ENCODE results near the gene SLC6A2. TPM values are rescaled to one million over a fixed set of nuclear protein-coding genes. Genes with fewer than 3 reads are reported as not detected.

SLC6A2 gene
- polyA plus RNA-seq, 1 donor = 0.12 TPM

- no peaks in the 10 kb centered on the region for H3K4me1 ChIP-seq (ENCODE audit: control insufficient read depth, insufficient read depth, low read length)
- WGBS (ENCODE audit: insufficient coverage, low lambda C conversion rate) = 93% methylated on average over 3 of the region's 26 CpGs
- no peak overlapping the region for H3K4me3 ChIP-seq (ENCODE audit: low read length)
- no peaks in the 10 kb centered on the region for H3K27me3 ChIP-seq (ENCODE audit: control insufficient read depth, insufficient read depth, low read length)
- H3K36me3 ChIP-seq (ENCODE audit: control insufficient read depth, insufficient read depth, low read length) = no peaks in the 10 kb centered on the region
- DNase-seq = no peak
- no peaks in the 10 kb centered on the region for H3K9me3 ChIP-seq (ENCODE audit: control insufficient read depth, low read depth, low read length)
- H3K27ac ChIP-seq (ENCODE audit: low read length) = no peak overlapping the region
Observed at GRCh38 chr16:55671206-55671973, 15.6 kb downstream of the SLC6A2 start.

- H3K9me3 ChIP-seq (ENCODE audit: control insufficient read depth, low read depth, low read length) = no peaks in the 10 kb centered on the region
- WGBS (ENCODE audit: insufficient coverage, low lambda C conversion rate) = 100% methylated on average over 2 of the region's 10 CpGs
- no peak overlapping the region for H3K4me3 ChIP-seq (ENCODE audit: low read length)
- no peaks in the 10 kb centered on the region for H3K36me3 ChIP-seq (ENCODE audit: control insufficient read depth, insufficient read depth, low read length)
- H3K27ac ChIP-seq (ENCODE audit: low read length) = no peak overlapping the region
- H3K4me1 ChIP-seq (ENCODE audit: control insufficient read depth, insufficient read depth, low read length) = no peaks in the 10 kb centered on the region
- DNase-seq = no peak
- H3K27me3 ChIP-seq (ENCODE audit: control insufficient read depth, insufficient read depth, low read length) = no peaks in the 10 kb centered on the region
Observed at GRCh38 chr16:55671974-55672280, 16.1 kb downstream of the SLC6A2 start.

GRCh38 chr16:55672471-55672870 lies 16.7 kb downstream of the SLC6A2 start:
- Histone ChIP-seq H3K9me3 (ENCODE audit: control insufficient read depth, low read depth, low read length) (no peaks in the 10 kb centered on the region), H3K27me3 (ENCODE audit: control insufficient read depth, insufficient read depth, low read length) (no peaks in the 10 kb centered on the region), H3K36me3 (ENCODE audit: control insufficient read depth, insufficient read depth, low read length) (no peaks in the 10 kb centered on the region), H3K4me3 (ENCODE audit: low read length) (no peak overlapping the region), H3K27ac (ENCODE audit: low read length) (no peak overlapping the region), H3K4me1 (ENCODE audit: control insufficient read depth, insufficient read depth, low read length) (no peaks in the 10 kb centered on the region)
- WGBS (ENCODE audit: insufficient coverage, low lambda C conversion rate) = 80% methylated on average over 2 of the region's 6 CpGs
- DNase-seq = no peak

GRCh38 chr16:55678161-55678821 lies 22.5 kb downstream of the SLC6A2 start:
- no peak overlapping the region for H3K4me3 ChIP-seq (ENCODE audit: low read length)
- H3K9me3 ChIP-seq (ENCODE audit: control insufficient read depth, low read depth, low read length) = no peaks in the 10 kb centered on the region
- H3K27ac ChIP-seq (ENCODE audit: low read length) = no peak overlapping the region
- H3K36me3 ChIP-seq (ENCODE audit: control insufficient read depth, insufficient read depth, low read length) = no peaks in the 10 kb centered on the region
- no peaks in the 10 kb centered on the region for H3K4me1 ChIP-seq (ENCODE audit: control insufficient read depth, insufficient read depth, low read length)
- DNase-seq = no peak
- H3K27me3 ChIP-seq (ENCODE audit: control insufficient read depth, insufficient read depth, low read length) = no peaks in the 10 kb centered on the region
- WGBS (ENCODE audit: insufficient coverage, low lambda C conversion rate) = no CpG with 5 or more reads among the region's 7 CpGs

GRCh38 chr16:55682086-55682485 lies 26.3 kb downstream of the SLC6A2 start:
- Histone ChIP-seq H3K27me3 (ENCODE audit: control insufficient read depth, insufficient read depth, low read length) (no peaks in the 10 kb centered on the region), H3K4me3 (ENCODE audit: low read length) (no peak overlapping the region), H3K4me1 (ENCODE audit: control insufficient read depth, insufficient read depth, low read length) (no peaks in the 10 kb centered on the region), H3K27ac (ENCODE audit: low read length) (no peak overlapping the region), H3K9me3 (ENCODE audit: control insufficient read depth, low read depth, low read length) (no peaks in the 10 kb centered on the region), H3K36me3 (ENCODE audit: control insufficient read depth, insufficient read depth, low read length) (no peaks in the 10 kb centered on the region)
- DNase-seq = no peak
- WGBS (ENCODE audit: insufficient coverage, low lambda C conversion rate) = no CpG with 5 or more reads among the region's 7 CpGs

- Histone ChIP-seq H3K4me3 (ENCODE audit: low read length) (no peak overlapping the region), H3K9me3 (ENCODE audit: control insufficient read depth, low read depth, low read length) (no peaks in the 10 kb centered on the region), H3K27ac (ENCODE audit: low read length) (no peak overlapping the region), H3K36me3 (ENCODE audit: control insufficient read depth, insufficient read depth, low read length) (no peaks in the 10 kb centered on the region), H3K27me3 (ENCODE audit: control insufficient read depth, insufficient read depth, low read length) (peaks cover 4% of the 10 kb centered on the region), H3K4me1 (ENCODE audit: control insufficient read depth, insufficient read depth, low read length) (no peaks in the 10 kb centered on the region)
- no CpG with 5 or more reads among the region's 1 CpG for WGBS (ENCODE audit: insufficient coverage, low lambda C conversion rate)
- DNase-seq = no peak
Observed at GRCh38 chr16:55685973-55686372, 30.2 kb downstream of the SLC6A2 start.

GRCh38 chr16:55686671-55687070 lies 30.9 kb downstream of the SLC6A2 start:
- Histone ChIP-seq H3K27ac (ENCODE audit: low read length) (no peak overlapping the region), H3K4me3 (ENCODE audit: low read length) (no peak overlapping the region), H3K36me3 (ENCODE audit: control insufficient read depth, insufficient read depth, low read length) (no peaks in the 10 kb centered on the region), H3K27me3 (ENCODE audit: control insufficient read depth, insufficient read depth, low read length) (peaks cover 4% of the 10 kb centered on the region), H3K9me3 (ENCODE audit: control insufficient read depth, low read depth, low read length) (no peaks in the 10 kb centered on the region), H3K4me1 (ENCODE audit: control insufficient read depth, insufficient read depth, low read length) (no peaks in the 10 kb centered on the region)
- 100% methylated on average over 1 of the region's 1 CpG for WGBS (ENCODE audit: insufficient coverage, low lambda C conversion rate)
- DNase-seq = no peak

- H3K27me3 ChIP-seq (ENCODE audit: control insufficient read depth, insufficient read depth, low read length) = peaks cover 4% of the 10 kb centered on the region
- no peaks in the 10 kb centered on the region for H3K36me3 ChIP-seq (ENCODE audit: control insufficient read depth, insufficient read depth, low read length)
- no peak overlapping the region for H3K27ac ChIP-seq (ENCODE audit: low read length)
- H3K4me1 ChIP-seq (ENCODE audit: control insufficient read depth, insufficient read depth, low read length) = no peaks in the 10 kb centered on the region
- no peak overlapping the region for H3K4me3 ChIP-seq (ENCODE audit: low read length)
- no CpG with 5 or more reads among the region's 2 CpGs for WGBS (ENCODE audit: insufficient coverage, low lambda C conversion rate)
- no peaks in the 10 kb centered on the region for H3K9me3 ChIP-seq (ENCODE audit: control insufficient read depth, low read depth, low read length)
- DNase-seq = no peak
Observed at GRCh38 chr16:55687802-55688201, 32.0 kb downstream of the SLC6A2 start.

GRCh38 chr16:55690841-55691240 lies 35.1 kb downstream of the SLC6A2 start:
- no peaks in the 10 kb centered on the region for H3K36me3 ChIP-seq (ENCODE audit: control insufficient read depth, insufficient read depth, low read length)
- H3K4me1 ChIP-seq (ENCODE audit: control insufficient read depth, insufficient read depth, low read length) = no peaks in the 10 kb centered on the region
- no CpG with 5 or more reads among the region's 1 CpG for WGBS (ENCODE audit: insufficient coverage, low lambda C conversion rate)
- DNase-seq = no peak
- peaks cover 4% of the 10 kb centered on the region for H3K27me3 ChIP-seq (ENCODE audit: control insufficient read depth, insufficient read depth, low read length)
- no peak overlapping the region for H3K4me3 ChIP-seq (ENCODE audit: low read length)
- H3K9me3 ChIP-seq (ENCODE audit: control insufficient read depth, low read depth, low read length) = no peaks in the 10 kb centered on the region
- no peak overlapping the region for H3K27ac ChIP-seq (ENCODE audit: low read length)

- Histone ChIP-seq H3K9me3 (ENCODE audit: control insufficient read depth, low read depth, low read length) (no peaks in the 10 kb centered on the region), H3K27ac (ENCODE audit: low read length) (no peak overlapping the region), H3K27me3 (ENCODE audit: control insufficient read depth, insufficient read depth, low read length) (peaks cover 4% of the 10 kb centered on the region), H3K36me3 (ENCODE audit: control insufficient read depth, insufficient read depth, low read length) (no peaks in the 10 kb centered on the region), H3K4me3 (ENCODE audit: low read length) (no peak overlapping the region), H3K4me1 (ENCODE audit: control insufficient read depth, insufficient read depth, low read length) (no peaks in the 10 kb centered on the region)
- no peak for DNase-seq
- no CpG with 5 or more reads among the region's 12 CpGs for WGBS (ENCODE audit: insufficient coverage, low lambda C conversion rate)
Observed at GRCh38 chr16:55691771-55692170, 36.0 kb downstream of the SLC6A2 start.

- H3K4me1 ChIP-seq (ENCODE audit: control insufficient read depth, insufficient read depth, low read length) = no peaks in the 10 kb centered on the region
- no CpG with 5 or more reads among the region's 5 CpGs for WGBS (ENCODE audit: insufficient coverage, low lambda C conversion rate)
- H3K9me3 ChIP-seq (ENCODE audit: control insufficient read depth, low read depth, low read length) = no peaks in the 10 kb centered on the region
- H3K27ac ChIP-seq (ENCODE audit: low read length) = no peak overlapping the region
- H3K4me3 ChIP-seq (ENCODE audit: low read length) = no peak overlapping the region
- no peaks in the 10 kb centered on the region for H3K27me3 ChIP-seq (ENCODE audit: control insufficient read depth, insufficient read depth, low read length)
- DNase-seq = no peak
- no peaks in the 10 kb centered on the region for H3K36me3 ChIP-seq (ENCODE audit: control insufficient read depth, insufficient read depth, low read length)
Observed at GRCh38 chr16:55695595-55695994, 39.8 kb downstream of the SLC6A2 start.

Data from large intestine (tissue), 3 donors.